Panc1 (cell line): ENCODE data around the gene ZDHHC14.

Source experiments
- POLR2AphosphoS5 ChIP-seq: IDR thresholded peaks from 2 replicates; pipeline ENCODE4 v1.6.1; 2012; ENCODE audit warnings: mild to moderate bottlenecking, low read depth, low read length, moderate library complexity
- SIN3A ChIP-seq: IDR thresholded peaks from 2 replicates; pipeline ENCODE4 v1.6.1; 2012; ENCODE audit warnings: low read depth, mild to moderate bottlenecking, low read length, moderate library complexity, borderline replicate concordance; ENCODE audit not compliant: insufficient read depth
- TF ChIP-seq, protein P1 (sequence below): fragments of 450-650 bp; IDR thresholded peaks from 2 replicates; pipeline ENCODE4 v1.5.1; 2017; ENCODE audit warnings: mild to moderate bottlenecking
- TF ChIP-seq, protein P2 (sequence below), 2 experiments: IDR thresholded peaks; 2 replicates each; pipeline ENCODE4 v1.6.1; 2011 to 2012; ENCODE audit warnings: low read depth in 2 of 2, control low read depth in 1 of 2, low read length in 1 of 2, mild to moderate bottlenecking in 1 of 2, moderate library complexity in 1 of 2; ENCODE audit not compliant: insufficient read depth in 1 of 2

DNA sequence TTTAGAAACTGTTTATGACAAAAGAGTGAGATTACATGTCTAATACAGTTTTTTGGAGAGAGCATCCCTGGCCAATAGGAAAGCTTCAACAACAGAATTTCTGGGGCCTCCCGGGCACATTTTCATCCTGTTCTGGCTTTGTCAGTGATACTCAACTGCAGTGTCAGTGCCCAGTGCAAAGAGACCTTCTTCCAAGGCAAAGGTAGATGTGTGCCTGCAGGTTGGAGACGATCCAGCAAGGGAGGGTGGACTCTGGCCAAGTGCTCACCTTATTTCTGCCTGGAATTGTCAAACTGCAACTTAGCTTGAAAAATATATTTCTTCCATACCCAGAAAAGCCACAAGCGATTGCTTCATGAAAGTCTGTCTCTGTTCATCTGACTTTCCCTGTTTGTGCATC is 230.4 kb downstream of the ZDHHC14 start:
- TF ChIP-seq, protein P1, sequence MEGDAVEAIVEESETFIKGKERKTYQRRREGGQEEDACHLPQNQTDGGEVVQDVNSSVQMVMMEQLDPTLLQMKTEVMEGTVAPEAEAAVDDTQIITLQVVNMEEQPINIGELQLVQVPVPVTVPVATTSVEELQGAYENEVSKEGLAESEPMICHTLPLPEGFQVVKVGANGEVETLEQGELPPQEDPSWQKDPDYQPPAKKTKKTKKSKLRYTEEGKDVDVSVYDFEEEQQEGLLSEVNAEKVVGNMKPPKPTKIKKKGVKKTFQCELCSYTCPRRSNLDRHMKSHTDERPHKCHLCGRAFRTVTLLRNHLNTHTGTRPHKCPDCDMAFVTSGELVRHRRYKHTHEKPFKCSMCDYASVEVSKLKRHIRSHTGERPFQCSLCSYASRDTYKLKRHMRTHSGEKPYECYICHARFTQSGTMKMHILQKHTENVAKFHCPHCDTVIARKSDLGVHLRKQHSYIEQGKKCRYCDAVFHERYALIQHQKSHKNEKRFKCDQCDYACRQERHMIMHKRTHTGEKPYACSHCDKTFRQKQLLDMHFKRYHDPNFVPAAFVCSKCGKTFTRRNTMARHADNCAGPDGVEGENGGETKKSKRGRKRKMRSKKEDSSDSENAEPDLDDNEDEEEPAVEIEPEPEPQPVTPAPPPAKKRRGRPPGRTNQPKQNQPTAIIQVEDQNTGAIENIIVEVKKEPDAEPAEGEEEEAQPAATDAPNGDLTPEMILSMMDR = no peak
- TF ChIP-seq POLR2AphosphoS5 (no peak), SIN3A (no peak)
- TF ChIP-seq, protein P2, sequence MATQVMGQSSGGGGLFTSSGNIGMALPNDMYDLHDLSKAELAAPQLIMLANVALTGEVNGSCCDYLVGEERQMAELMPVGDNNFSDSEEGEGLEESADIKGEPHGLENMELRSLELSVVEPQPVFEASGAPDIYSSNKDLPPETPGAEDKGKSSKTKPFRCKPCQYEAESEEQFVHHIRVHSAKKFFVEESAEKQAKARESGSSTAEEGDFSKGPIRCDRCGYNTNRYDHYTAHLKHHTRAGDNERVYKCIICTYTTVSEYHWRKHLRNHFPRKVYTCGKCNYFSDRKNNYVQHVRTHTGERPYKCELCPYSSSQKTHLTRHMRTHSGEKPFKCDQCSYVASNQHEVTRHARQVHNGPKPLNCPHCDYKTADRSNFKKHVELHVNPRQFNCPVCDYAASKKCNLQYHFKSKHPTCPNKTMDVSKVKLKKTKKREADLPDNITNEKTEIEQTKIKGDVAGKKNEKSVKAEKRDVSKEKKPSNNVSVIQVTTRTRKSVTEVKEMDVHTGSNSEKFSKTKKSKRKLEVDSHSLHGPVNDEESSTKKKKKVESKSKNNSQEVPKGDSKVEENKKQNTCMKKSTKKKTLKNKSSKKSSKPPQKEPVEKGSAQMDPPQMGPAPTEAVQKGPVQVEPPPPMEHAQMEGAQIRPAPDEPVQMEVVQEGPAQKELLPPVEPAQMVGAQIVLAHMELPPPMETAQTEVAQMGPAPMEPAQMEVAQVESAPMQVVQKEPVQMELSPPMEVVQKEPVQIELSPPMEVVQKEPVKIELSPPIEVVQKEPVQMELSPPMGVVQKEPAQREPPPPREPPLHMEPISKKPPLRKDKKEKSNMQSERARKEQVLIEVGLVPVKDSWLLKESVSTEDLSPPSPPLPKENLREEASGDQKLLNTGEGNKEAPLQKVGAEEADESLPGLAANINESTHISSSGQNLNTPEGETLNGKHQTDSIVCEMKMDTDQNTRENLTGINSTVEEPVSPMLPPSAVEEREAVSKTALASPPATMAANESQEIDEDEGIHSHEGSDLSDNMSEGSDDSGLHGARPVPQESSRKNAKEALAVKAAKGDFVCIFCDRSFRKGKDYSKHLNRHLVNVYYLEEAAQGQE (IDR thresholded peaks at IDR 0.05; ENCODE audit: insufficient read depth in 1 of 2, low read depth in 2 of 2, low read length in 1 of 2) = no peak
